GDM1 (cell line): ENCODE data around the gene SYT17.

Experiments
- DNase-seq: peaks from one replicate; lab custom pipeline; 2025; lab: John Stamatoyannopoulos, UW

Gene SYT17

GRCh38 chr16:19264123-19264673 lies 96.2 kb downstream of the SYT17 start:
- no peak for DNase-seq

GRCh38 chr16:19265380-19265930 lies 97.4 kb downstream of the SYT17 start:
- no peak for DNase-seq

GRCh38 chr16:19266774-19267173 lies 98.7 kb downstream of the SYT17 start:
- DNase-seq, result no peak

- no peak for DNase-seq
These were observed 101.1 kb downstream of the SYT17 start for GRCh38 chr16:19269098-19269497.

- DNase-seq, result no peak
These were observed 106.2 kb downstream of the SYT17 start for GRCh38 chr16:19274165-19274797.

- DNase-seq, result no peak
These were observed 110.4 kb downstream of the SYT17 start for GRCh38 chr16:19278403-19278802.

- no peak for DNase-seq
These were observed 113.2 kb downstream of the SYT17 start for GRCh38 chr16:19281246-19281645.

GRCh38 chr16:19282101-19282500 lies 114.1 kb downstream of the SYT17 start:
- no peak for DNase-seq

- no peak for DNase-seq
These were observed 115.6 kb downstream of the SYT17 start for GRCh38 chr16:19283637-19284036.

GRCh38 chr16:19284207-19284606 lies 116.2 kb downstream of the SYT17 start:
- no peak for DNase-seq

- no peak for DNase-seq
These were observed 117.4 kb downstream of the SYT17 start, which contains the start of gene CLEC19A for GRCh38 chr16:19285431-19285830. CLEC19A (plus strand) TSS chr16:19285731; CDS start chr16:19285852, 121 bp downstream.

- no peak for DNase-seq
These were observed 118.8 kb downstream of the SYT17 start for GRCh38 chr16:19286827-19287226.

GRCh38 chr16:19287241-19287640 lies 119.2 kb downstream of the SYT17 start:
- no peak for DNase-seq

GRCh38 chr16:19288872-19289799 lies 121.1 kb downstream of the SYT17 start:
- no peak for DNase-seq

GRCh38 chr16:19289811-19290485 lies 121.9 kb downstream of the SYT17 start:
- DNase-seq, result no peak

GRCh38 chr16:19290860-19291259 lies 122.8 kb downstream of the SYT17 start:
- no peak for DNase-seq

- no peak for DNase-seq
These were observed 123.4 kb downstream of the SYT17 start for GRCh38 chr16:19291475-19291874.

GRCh38 chr16:19292186-19292585 lies 124.1 kb downstream of the SYT17 start:
- no peak for DNase-seq

- no peak for DNase-seq
These were observed 126.2 kb downstream of the SYT17 start for GRCh38 chr16:19294156-19294649.

- DNase-seq, result no peak
These were observed 127.4 kb downstream of the SYT17 start for GRCh38 chr16:19295393-19295792.

- DNase-seq, result no peak
These were observed 129.4 kb downstream of the SYT17 start for GRCh38 chr16:19297454-19297853.

GRCh38 chr16:19299565-19299964 lies 131.5 kb downstream of the SYT17 start:
- no peak for DNase-seq
